HuH-7.5 (cell line): ENCODE results near the gene ZCCHC14.
"Not testable (repeated sequence)": the region's sequence is repeated elsewhere in the genome, so short reads cannot be mapped to it uniquely, and the experiment has no call there.

Experiments
- DNase-seq: peaks from one replicate; pipeline ENCODE4 v3.0.0; 2011; ENCODE audit warnings: low spot score

ZCCHC14 gene

DNA sequence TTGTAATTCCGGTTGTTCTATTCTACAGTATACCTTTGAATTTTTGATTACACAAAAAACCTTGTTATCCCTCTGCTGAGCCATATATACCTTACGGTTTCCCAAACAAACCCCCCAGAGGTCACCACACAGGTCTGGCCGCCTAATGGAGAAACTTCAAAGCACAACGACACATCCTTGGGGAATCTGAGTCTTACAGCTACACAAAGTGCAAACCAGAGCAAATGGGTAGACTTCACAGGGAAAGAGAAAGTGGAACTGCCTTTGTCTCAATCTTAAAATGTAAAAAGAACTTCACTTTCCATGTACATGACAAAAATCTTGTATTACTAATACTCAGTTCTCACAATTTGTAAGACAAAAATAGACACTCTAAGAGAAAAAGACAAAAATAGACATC, 111.9 kb downstream of the ZCCHC14 start:
- DNase-seq: no peak

DNA sequence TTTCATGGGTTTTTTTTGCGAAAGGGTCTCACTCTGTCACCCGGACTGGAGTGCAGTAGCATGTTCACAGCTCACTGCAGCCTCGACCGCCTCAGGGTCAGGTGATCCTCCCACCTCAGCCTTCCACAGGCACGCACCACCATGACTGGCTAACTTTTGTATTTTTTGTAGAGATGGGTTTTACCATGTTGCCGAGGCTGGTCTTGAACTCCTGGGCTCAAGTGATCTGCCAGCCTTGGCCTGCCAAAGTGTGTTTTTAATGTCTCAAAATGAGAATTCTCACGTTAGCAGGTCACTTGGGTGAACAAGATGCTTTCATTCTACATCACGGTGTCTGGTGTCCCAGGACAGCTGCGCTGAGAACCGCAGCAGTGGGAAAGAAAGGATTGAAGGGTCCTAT, 112.4 kb downstream of the ZCCHC14 start:
- DNase-seq: no peak

DNA sequence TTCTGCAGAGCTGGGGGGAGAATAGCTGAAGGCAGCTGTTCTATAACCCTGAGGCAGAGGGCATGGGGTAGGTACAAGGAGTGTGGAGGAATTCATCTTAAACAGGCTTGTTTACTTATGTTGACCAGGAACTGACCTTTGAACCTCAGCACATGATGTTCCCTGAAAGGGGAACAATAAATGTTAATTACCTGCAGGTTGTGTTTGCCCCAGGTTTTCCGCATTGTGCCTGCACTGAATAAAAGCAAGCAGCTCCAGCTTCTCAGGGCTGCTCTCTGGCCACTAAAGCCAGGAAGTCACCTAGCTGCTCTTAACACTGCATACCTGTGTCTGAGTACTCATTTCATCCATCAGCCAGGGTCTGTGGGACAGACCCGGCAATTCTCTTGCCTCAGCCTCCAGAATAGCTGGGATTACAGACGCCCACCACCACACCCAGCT, 113.5 kb downstream of the ZCCHC14 start:
- DNase-seq: not testable (repeated sequence)

DNA sequence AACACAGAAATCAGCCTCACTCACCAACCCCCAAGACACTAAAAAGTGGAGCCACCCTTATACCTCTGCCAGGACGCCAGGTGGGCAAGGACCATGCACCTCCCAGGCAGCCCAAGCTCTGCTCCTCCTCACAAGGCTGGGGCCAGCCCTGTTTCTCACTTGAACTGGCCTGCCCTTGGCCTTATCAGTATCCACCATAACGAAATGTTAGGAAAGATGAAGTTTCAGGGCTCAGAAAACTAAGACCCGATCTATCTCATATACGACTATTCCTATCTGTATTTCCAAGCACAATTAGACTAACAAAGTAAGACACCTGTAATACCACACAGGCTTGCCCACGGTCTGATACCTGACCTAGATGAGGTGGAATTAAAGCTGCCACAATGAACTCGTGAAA, 116.2 kb downstream of the ZCCHC14 start:
- no peak for DNase-seq

DNA sequence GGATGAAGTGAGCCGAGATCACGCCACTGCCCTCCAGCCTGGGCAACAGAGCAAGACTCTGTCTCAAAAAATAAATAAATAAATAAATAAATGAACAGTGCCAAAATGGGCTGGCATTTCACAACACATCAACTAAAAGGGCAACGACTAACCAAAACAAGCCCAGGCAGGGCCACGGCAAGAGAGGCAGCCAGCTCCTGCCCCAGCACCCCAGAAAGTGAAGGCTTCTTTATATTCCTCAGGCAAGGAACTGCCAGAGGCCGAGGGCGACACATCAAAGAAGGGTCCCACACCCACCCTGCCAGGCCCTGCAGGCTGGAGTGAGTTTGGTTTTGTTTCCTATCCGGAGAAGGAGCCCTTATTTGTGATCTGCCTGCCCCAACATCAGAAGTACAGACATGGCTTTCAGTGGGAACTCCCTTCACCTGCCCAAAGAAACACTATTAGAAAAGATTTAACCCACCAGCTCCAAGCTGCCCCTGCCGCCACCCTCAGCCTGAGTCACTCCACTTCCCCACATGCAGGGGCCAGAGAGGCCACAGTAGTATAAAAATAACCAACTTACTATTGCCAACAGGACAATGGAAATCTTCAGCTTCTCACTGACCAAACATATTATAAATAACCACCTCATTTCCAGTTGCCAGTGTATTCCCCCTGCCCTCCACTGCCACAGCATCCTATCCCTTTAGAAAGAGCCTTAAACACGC, 117.2 kb downstream of the ZCCHC14 start:
- DNase-seq: no peak

DNA sequence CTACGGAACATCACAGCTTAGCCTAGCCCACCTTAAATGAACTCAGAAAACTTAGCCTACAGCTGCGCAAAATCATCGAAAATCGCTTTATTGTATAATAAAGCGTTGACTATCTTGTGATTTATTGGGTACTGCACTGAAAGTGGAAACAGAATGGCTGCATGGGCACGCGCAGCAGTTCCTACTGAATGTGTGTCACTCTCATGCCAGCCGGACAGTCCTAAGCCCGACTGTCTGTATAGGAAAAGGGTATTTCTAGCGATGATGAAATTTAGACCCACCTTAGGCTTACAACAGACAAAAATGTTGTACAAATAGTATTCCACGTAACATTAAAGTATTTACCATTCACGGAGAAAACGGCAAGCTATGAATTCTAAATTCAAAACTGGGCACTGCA, 118.5 kb downstream of the ZCCHC14 start:
- DNase-seq: no peak

DNA sequence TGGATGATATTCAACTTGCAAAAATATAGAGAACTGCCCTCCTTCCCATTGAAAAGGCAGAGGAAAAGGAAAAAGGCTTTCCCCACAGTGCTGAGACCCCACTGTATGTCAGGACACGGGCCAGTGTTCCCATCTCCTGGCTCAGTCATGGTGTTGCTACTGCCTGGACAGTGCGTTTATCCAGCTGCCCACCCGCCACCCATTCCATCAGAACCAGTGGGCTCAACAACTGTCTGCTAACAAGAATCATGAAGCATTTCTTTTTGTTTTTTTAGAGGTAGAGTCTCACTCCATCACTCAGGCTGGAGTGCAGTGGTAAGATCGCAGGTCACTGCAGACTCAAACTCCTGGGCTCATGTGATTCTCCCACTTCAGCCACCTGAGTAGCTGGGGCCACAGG, 120.5 kb downstream of the ZCCHC14 start:
- DNase-seq: no peak

DNA sequence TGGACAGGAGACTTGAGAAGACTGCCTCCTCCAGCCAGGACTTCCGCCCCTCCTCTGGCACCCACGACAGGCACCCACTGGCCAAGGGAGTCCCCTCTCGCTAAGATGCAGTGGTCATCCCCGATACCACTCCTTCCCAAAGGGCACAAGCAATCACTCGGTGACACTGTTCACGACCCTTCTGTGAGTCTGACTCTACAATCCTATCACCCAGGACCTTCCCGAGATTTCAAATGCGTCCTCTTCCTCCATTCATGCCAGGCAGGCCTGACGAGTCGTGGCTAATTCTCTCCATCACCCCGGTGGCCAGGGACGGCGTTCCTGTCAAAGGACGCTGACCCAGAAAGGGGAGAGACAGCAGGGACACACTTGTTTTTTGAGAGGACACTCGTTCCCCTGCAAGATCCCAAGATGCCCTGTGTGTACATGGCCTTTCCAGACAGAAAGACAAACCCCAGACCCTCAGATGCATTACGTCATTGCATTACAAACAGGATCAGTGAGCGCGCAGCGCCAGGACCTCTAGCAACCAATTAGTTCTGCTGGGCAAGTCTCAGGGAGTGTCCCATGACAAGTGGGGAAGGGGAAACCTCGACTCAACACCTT, 121.5 kb downstream of the ZCCHC14 start:
- DNase-seq: no peak

DNA sequence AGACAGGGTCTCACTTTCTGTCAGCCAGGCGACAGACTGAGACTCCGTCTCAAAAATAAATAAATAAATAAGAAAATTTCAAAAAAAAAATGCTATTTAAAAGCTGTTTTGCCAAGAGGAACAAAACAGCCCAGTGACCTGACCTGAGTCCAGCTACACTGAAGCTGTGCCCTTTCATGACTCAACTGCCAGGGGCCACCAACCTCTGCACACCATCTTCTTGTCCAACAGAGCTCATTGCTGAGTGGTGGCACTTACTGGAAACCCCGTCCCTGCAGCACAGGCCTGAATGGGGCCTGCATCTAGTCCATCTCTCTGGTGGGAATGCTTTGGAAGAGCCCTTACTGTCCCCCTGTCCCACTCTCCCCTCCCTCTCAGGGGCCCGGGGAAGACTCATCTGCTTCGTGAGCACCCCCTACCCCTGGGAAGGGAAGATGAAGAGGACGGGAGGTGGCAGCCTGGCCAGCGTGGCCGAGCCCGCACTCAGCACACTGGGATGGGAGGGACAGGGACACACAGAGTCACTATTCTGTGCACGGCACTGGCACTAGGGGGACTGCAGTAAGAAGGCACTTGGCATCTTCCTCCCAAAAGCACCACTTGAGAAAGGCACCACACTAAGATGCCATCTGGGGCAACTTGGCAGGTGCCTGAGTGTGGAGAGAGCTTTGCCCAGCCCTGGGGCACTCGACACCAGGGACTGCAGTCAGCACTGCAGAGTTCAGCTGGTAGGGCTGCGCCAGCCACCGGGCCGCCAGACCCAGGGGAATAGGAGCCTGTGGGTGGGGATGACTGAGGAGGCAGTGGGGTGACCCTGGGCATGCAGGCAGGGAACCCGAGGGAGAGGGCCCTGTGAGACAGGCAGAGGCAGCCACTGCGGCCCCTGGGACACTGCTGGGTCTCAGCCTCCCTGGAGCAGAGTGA, 122.8 kb downstream of the ZCCHC14 start:
- no peak for DNase-seq

DNA sequence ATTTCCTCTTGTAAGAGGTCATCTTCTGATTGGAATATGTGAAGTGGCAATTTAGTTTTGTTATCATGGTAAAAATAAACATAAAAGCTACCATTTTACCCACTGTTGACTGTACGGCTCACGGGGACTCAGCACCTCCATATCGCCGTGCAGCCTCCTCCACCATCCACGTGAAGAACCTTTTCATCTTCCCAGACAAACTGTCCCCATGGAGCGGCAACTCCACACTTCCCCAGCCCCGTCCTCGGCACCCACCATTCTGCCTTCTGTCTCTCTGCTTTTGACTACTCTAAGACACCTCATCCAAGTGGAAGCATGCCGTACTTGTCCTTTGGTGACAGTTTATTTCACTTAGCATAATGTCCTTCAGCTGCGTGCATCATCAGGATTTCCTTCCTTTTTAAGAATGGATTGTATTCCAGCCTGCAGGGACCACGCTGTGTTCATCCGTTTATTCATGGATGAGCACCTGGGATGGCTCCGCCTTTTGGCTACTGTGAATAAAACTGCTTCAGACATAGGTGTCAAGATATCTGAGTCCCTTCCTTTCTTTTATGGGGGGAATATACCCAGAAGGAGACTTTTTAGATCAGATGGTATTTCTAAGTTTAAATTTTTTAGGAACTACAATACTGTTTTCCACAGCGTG, 123.6 kb downstream of the ZCCHC14 start:
- no peak for DNase-seq

DNA sequence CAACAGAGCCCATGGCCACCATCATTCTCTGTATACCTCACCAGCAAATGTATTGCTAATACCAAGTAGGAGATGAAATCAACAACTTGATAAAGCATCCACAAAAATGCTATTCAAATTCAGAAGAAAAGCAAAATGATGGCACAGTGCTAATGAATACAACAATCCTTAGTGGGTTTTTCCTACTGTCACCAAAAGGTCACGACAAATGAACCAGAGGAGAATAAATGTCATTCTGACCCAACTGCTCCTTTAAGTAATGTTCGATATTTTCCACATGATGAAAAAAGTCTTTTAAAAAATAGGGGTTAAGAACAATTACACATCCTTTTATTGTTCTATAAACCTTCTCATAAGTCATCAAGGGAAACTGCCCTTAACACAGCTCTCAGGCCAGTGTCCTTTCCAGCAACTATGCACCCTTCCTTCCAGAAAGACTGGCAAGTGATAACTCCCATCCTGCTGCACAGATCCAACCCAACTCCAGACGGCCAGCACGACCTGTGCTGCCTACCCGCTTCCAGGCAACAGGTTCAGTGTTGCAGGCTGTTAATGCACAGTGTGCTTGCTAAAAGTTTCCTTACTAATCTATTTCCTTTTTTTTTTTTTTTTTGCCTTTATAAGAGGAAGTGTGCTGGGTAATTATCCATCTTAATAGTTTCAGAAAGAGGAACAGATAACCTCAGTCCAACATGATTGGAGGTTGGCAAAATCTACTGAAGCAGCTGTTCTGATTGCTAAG, 124.6 kb downstream of the ZCCHC14 start:
- no peak for DNase-seq

DNA sequence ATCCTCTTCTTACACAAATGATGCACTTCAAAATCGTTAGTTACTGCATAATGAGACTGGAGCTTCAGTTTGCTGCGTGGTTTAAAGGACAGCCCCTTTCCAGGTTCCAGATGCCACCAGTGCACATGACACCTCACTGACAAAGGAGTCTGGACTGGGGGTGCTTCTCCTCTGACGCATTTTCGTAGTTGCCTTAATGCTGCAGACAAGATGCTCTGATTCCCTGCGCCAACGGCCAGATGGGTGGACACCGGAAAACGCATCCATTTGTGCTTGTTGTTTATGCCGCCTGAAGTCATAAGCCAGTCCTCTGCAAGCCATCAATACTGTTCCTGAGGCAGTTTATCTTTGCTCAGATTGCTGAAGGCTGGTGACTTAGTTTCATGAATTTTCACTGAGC, 125.3 kb downstream of the ZCCHC14 start:
- DNase-seq: no peak

DNA sequence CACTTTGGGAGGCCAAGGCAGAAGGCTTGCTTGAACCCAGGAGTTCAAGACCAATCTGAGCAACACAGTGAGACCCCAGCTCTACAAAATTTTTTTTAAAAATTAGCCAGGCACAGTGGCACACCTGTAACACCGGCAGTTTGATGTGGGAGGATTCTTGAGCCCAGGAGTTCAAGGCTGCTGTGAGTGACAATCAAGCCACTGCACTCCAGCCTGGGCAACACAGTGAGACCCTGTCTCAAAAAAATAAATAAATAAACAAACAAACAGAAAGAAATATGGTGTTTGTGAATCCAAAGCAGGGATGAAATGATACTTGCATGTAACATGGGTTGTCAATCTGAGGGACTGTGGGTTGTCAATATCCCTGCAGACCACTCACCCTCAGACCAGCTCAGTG, 125.9 kb downstream of the ZCCHC14 start:
- no peak for DNase-seq

DNA sequence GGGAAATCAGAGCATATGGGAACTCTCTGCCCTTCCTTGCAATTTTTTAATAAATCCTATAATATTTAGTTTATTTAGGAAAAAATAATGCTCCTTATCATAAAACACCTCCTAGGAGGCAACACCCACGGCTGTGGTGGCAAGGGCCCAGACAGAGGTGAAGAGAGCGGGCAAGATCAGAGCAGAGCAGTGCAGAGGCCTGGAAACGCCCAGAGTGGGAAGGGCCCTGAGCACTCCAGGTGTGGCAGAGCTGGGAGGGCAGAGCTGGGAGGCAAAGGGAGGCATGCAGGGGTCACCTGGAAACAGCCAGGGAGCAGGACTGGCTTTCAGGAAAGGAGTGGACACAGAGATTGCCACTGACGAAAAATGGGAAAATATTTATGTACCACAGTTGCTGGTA, 126.5 kb downstream of the ZCCHC14 start:
- DNase-seq: no peak

DNA sequence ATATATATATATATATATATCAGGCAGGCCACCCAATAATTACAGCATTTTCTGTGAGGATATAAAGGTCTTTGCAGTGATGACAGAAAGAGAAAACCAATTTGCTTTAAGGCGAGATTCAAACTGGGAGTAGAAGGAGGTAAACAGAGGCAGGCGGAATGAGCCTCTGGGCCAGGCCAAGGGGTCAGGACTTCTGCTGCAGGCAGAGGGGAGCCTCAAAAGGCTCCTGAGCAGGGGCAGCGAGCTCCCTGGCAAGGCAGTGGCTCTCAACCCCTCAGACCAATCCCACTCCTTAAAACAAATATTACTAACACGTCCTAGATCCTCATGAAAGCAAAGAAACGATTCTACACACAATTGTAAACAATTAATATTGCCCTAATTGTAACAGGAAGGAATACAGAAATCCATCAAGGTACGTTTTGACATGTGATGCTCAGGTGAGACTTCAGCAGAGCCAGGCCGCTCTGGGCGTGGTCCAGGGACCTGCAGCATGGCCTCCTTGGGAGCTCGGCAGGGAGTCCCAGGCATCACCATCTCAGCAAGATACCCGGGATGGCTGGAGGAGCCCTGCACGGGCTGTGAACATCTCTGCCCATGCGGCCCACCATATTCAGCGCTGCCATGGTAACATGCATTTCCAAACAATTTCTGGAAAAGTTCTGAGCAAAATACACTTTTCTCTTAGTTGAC, 127.7 kb downstream of the ZCCHC14 start:
- DNase-seq: no peak

DNA sequence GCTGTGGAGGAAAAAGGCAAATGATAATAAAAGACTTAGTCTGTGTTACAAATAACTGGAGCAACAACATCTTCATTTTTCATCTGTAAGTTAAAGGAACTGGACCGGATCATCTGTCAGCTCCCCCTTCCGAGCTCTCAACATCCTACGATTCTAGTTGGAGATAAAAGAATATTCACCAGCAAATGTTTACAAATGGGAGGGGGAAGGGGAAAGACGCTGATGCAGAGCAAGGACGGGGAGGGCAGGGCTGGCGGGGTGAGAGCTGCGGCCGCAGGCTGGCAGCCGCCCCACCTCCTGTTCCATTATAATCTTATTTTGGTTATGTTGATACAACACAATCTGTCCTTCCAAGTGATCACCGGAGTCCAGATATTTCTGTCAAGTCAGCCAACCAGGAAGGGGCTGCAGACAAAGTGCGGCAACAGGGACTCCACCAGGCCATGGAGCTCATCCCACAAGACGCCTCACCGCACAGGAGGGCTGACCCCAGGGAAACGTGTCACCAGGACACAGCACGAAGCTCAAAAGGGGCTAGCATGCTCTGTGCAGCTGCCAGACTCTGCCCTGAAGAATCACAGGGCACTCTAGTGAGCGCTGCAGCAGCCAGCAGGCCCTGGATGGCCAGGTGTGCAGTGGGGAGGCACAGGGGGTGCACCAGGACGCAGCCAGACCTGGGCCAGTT, 128.9 kb downstream of the ZCCHC14 start:
- DNase-seq: no peak

DNA sequence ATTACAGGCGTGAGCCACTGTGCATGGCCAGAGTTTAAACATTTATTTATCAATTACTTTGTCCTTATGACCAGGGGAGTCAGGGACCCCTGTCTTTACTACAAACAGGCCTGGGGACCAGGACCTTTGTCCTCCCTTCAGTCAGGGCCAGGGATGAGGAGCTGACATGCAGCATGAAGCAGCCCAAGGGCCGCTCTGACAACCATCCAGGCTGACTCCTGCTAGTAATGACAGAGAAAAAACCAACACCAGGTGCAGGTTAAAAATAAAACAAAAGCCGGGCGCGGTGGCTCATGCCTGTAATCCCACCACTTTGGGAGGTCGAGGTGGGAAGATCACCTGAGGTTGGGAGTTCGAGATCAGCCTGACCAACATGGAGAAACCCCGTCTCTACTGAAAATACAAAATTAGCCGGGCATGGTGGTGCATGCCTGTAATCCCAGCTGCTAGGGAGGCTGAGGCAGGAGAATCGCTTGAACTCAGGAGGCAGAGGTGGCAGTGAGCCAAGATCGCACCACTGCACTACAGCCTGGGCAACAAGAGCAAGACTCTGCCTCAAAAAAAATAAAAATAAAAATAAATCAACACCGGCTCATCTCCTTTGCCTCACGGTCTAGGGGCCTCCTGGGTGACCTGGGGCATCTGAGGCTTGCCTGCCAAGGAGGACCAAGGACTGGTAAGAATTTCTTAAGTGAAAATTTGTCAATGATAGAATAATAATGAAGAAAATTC, 129.8 kb downstream of the ZCCHC14 start:
- DNase-seq: not testable (repeated sequence)

DNA sequence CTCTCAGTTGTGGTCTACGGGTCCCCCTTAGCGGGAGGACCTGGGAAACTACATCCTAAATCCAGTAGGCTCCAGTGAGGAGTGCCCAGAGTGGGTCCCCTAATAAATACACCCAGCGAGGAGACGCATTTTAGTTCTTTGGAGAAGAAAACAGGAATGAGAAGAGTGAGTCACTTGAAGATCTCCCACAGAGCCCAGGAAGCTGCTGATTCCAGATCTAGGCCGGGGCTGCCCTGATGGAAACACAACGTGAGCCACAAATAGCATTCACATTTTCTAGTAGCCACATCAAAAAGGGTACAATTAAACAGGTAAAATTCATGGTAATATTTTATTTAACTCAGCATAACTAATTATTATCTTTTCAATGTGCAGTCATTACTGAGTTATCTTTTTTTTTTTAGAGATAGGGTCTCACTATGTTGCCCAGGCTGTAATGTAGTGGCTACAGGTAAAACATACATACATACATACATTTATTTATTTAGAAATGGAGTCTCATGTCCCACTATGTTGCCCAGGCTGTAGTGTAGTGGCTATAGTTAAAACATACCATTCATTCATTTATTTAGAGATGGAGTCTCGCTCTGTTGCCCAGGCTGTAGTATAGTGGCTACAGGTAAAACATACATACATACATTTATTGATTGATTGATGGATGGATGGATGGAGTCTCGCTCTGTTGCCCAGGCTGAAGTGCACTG, 130.8 kb downstream of the ZCCHC14 start:
- DNase-seq: no peak
